HepG2 (cell line): Measurements from ENCODE around the gene UBAC2. TPM values are rescaled to one million over a fixed set of nuclear protein-coding genes. Genes with fewer than 3 reads are reported as not detected.

Source experiments
- ARID4A ChIP-seq: sonication (generic); formaldehyde crosslinking; IDR thresholded peaks from 2 replicates; pipeline ENCODE4 v1.5.0; 2020; ENCODE audit warnings: mild to moderate bottlenecking, missing genetic modification reagents, borderline replicate concordance
- RFX3 ChIP-seq: IDR thresholded peaks from 2 replicates; pipeline ENCODE4 v1.6.1; 2016; ENCODE audit warnings: missing biosample characterization, missing genetic modification reagents
- ZBTB40 ChIP-seq, 2 experiments: fragments of 450-650 bp in 1 of 2; sonication (generic) in 1 of 2; formaldehyde crosslinking in 1 of 2; IDR thresholded peaks; 2 replicates each; pipeline versions ENCODE4 v1.6.1 to v1.8.0; 2016 to 2022; ENCODE audit warnings: antibody characterized with exemption in 1 of 2, mild to moderate bottlenecking in 1 of 2, missing genetic modification reagents in 1 of 2
- ZNF781 ChIP-seq: sonication (generic); formaldehyde crosslinking; IDR thresholded peaks from 2 replicates; pipeline ENCODE4 v1.5.1; 2020; ENCODE audit warnings: borderline replicate concordance, mild to moderate bottlenecking, missing genetic modification reagents; ENCODE audit errors: not compliant biosample characterization
- polyA plus RNA-seq, 8 experiments: library from polyadenylated mRNA; depleted of rRNA in 3 of 8; stranded (reverse) in 7 of 8; unstranded in 1 of 8; fragments of >200 nt; fragmentation: Illumina TruSeq in 4 of 8; extraction: Trizol in 4 of 8; gene quantifications; 2 replicates each; pipeline versions ENCODE4 v1.2.1 to v1.2.3, GENCODE V29; 2011 to 2016; ENCODE audit warnings: low read depth in 4 of 8, missing spikeins in 1 of 8, mixed read lengths in 1 of 8; ENCODE audit not compliant: insufficient read depth in 1 of 8
- total RNA-seq, 5 experiments: library from RNA; depleted of rRNA; stranded (reverse); fragments of >200 nt; fragmentation: Illumina TruSeq; extraction: Trizol; gene quantifications; 2 replicates each; pipeline ENCODE4 v1.2.3, GENCODE V29; 2016; ENCODE audit warnings: low read depth in 1 of 5

UBAC2 gene
- total and polyA plus RNA-seq, 2 of the 13 experiments (the other 11 are each of a cell fraction or from before 2014, with no cell fraction given) = 61.3 to 80.8 TPM

- no peak for TF ChIP-seq ZBTB40 (IDR thresholded peaks at IDR 0.05)
- no peak for TF ChIP-seq ZBTB40 (CRISPR knock-in tag; IDR thresholded peaks at IDR 0.05)
- TF ChIP-seq RFX3 (CRISPR knock-in tag) = no peak
- TF ChIP-seq ARID4A (CRISPR knock-in tag) = no peak
- TF ChIP-seq ZNF781 = no peak
Observed at GRCh38 chr13:99322297-99323103, 121.8 kb downstream of the UBAC2 start (continued).
